NB4 (cell line): Measurements from ENCODE around the gene GNAT2.

Experiments used
- MYC ChIP-seq: IDR thresholded peaks from 2 replicates; pipeline ENCODE4 v1.6.1; 2011; ENCODE audit warnings: low read depth, low read length
- TF ChIP-seq, protein P1 (sequence below): IDR thresholded peaks from 2 replicates; pipeline ENCODE4 v1.6.1; 2011; ENCODE audit warnings: low read depth, low read length

DNA sequence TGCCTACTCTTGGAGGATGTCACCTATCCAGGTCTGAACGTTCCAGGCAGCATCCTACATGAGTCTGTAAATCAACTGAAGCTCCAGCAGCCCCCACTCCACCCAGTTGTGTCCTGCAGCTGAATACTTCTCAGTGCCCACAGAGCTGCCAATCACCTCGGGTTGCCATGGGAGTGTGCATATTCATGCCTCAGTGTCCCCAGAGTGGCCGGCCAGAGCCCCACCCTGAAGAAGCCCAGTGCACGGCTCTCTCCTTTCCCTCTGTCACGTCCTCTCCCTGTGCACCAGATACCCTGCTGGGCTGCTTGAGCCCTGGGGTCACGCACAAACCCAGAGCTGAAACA lies 20.4 kb upstream of the GNAT2 start:
- TF ChIP-seq MYC = no peak
- TF ChIP-seq, protein P1, sequence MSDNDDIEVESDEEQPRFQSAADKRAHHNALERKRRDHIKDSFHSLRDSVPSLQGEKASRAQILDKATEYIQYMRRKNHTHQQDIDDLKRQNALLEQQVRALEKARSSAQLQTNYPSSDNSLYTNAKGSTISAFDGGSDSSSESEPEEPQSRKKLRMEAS = no peak
